Measurements from ENCODE around the gene LCAT. TPM values are rescaled to one million over a fixed set of nuclear protein-coding genes. Genes with fewer than 3 reads are reported as not detected.

Gene LCAT
- total RNA-seq, 4 donors from 2014 or later, result 10.8 to 25.8 (median 15.9) TPM

DNA sequence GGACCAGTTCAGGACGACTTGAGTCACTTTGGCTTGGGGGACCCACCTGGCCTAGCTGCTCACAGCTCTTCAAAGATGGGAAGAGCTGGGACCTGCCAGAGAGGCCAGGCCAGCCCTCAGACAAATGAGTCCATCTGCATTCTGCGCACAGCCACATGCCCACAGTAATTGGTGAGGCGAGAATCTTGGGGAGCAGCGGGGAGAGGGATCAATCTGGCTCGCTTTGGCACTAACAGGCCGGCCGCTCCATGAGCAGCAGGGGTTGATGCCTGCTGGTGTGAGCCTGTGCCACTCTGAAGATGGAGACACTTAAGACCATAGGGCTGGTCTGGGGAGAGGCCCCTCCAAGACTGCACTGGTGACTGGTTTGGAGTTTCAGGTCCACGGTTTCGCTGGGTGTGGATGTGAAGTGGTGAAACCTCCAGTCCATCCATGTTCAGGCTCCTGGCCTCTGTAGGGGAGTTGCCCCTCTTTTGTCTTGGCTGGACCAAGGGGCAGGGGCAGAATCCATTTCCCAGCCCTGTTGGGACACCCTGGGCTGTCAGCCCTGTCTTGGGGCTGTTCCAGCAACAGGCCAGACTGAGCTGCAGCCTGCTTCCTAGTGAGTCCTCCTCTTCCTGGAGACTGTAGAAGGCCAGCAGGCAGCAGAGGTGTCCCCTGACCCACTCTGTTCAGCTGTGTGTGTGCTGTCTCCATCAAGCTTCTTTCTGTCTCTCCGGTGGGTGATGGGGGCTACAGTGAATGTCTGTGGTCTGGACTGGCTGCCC is 19.6 kb downstream of the LCAT start:
- H3K4me3 ChIP-seq, result no peak overlapping the region
- no peaks in the 10 kb centered on the region for H3K9me3 ChIP-seq
- H3K27ac ChIP-seq, result peak overlapping the region in 3 of 4 donors; percentile 25 to 48 (median 46)
- no peaks in the 10 kb centered on the region for H3K27me3 ChIP-seq
- TF ChIP-seq POLR2AphosphoS5 (IDR thresholded peaks at IDR 0.05), result no peak
- TF ChIP-seq, protein P1, sequence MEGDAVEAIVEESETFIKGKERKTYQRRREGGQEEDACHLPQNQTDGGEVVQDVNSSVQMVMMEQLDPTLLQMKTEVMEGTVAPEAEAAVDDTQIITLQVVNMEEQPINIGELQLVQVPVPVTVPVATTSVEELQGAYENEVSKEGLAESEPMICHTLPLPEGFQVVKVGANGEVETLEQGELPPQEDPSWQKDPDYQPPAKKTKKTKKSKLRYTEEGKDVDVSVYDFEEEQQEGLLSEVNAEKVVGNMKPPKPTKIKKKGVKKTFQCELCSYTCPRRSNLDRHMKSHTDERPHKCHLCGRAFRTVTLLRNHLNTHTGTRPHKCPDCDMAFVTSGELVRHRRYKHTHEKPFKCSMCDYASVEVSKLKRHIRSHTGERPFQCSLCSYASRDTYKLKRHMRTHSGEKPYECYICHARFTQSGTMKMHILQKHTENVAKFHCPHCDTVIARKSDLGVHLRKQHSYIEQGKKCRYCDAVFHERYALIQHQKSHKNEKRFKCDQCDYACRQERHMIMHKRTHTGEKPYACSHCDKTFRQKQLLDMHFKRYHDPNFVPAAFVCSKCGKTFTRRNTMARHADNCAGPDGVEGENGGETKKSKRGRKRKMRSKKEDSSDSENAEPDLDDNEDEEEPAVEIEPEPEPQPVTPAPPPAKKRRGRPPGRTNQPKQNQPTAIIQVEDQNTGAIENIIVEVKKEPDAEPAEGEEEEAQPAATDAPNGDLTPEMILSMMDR (IDR thresholded peaks at IDR 0.05), result no peak
- no peak for TF ChIP-seq POLR2A (IDR thresholded peaks at IDR 0.05)
- no peak for TF ChIP-seq EP300 (IDR thresholded peaks at IDR 0.05)
- ATAC-seq, result no peak
- H3K36me3 ChIP-seq, result peaks cover 0 to 48% of the 10 kb centered on the region in 2 donors
- peaks cover 0 to 78% (median 21%) of the 10 kb centered on the region in 3 donors for H3K4me1 ChIP-seq
- WGBS, 2 donors (ENCODE audit: low coverage in 1 of 2), result no CpG with 5 or more reads among the region's 10 CpGs

DNA sequence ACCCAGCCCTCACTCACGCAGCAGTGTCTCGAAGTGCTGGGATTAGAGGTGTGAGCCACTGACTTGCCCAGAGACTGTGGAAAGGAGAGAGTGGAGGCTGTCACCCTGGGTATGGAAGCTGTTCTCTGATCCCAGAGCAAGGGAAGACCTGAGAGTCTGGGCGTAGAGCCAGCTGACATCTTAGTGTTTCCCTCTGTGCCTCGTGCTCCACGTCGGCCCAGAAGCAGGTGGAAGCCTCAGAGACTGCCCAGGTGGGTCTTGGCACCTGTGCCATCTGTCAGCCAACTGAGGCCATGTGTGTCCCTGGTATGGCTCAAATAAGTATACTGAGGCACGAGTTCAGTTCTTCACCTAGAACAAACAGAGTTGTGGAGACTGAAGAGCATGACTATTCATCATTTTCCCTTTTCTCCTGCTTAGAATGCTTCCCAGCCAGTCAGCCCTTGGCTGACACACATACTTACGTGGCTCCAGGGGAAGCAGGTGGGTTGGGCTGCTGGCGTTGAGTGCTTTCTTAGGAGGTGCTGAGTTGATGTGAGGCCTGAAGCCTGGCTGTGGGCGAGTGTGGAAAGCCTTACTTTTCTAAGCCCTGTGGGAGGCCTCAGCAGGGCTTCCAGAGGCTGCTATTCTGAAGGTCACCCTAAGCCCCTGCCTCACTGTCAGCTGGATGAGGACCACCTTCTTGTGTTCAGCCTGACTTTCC is 20.4 kb downstream of the LCAT start:
- WGBS, 2 donors (ENCODE audit: low coverage in 1 of 2), result 60 to 66% methylated on average over 2 to 3 of the region's 10 CpGs
- no peak for ATAC-seq
- H3K36me3 ChIP-seq, result peaks cover 0 to 45% of the 10 kb centered on the region in 2 donors
- no peak for TF ChIP-seq POLR2AphosphoS5 (IDR thresholded peaks at IDR 0.05)
- no peak for TF ChIP-seq POLR2A (IDR thresholded peaks at IDR 0.05)
- TF ChIP-seq, protein P1 (IDR thresholded peaks at IDR 0.05), result no peak
- TF ChIP-seq EP300 (IDR thresholded peaks at IDR 0.05), result no peak
- H3K9me3 ChIP-seq, result no peaks in the 10 kb centered on the region
- H3K4me1 ChIP-seq, result peaks cover 0 to 85% (median 21%) of the 10 kb centered on the region in 3 donors
- peak overlapping the region in 3 of 4 donors; percentile 25 to 48 (median 46) for H3K27ac ChIP-seq
- H3K27me3 ChIP-seq, result no peaks in the 10 kb centered on the region
- H3K4me3 ChIP-seq, result no peak overlapping the region

DNA sequence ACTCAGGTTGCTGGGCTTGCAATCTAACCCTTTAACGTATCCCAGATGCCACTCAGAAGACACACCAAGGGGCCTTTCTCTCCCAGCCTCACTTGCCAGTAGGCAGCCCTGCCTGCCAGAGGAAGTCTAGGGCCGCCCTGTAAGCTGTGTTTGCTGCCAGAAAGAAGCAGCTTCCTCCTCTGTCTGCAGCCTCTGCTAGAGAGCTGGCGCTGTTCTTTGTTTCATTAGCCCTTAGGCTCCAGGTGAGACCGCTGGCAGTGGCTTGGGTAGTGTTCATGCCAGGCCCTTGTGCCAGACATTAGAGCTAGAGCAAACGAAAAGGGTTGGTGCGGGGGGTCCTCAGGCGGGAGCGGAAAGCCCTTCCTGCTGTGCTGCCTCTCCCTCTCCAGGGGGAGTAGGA is 21.2 kb downstream of the LCAT start:
- 63 to 76% methylated on average over 1 to 5 of the region's 8 CpGs for WGBS, 2 donors (ENCODE audit: low coverage in 1 of 2)
- no peak for ATAC-seq
- H3K4me3 ChIP-seq, result no peak overlapping the region
- H3K27me3 ChIP-seq, result no peaks in the 10 kb centered on the region
- TF ChIP-seq POLR2AphosphoS5 (IDR thresholded peaks at IDR 0.05) (no peak), EP300 (IDR thresholded peaks at IDR 0.05) (no peak)
- peaks cover 0 to 36% of the 10 kb centered on the region in 2 donors for H3K36me3 ChIP-seq
- peaks cover 0 to 86% (median 21%) of the 10 kb centered on the region in 3 donors for H3K4me1 ChIP-seq
- peak overlapping the region in 1 of 4 donors; percentile 46 for H3K27ac ChIP-seq
- H3K9me3 ChIP-seq, result no peaks in the 10 kb centered on the region

GRCh38 chr16:67922221-67922620 is 21.7 kb downstream of the LCAT start:
- H3K27ac ChIP-seq, result peak overlapping the region in 1 of 4 donors; percentile 46

More at GRCh38 chr16:67922221-67922620, 21.7 kb downstream of the LCAT start:
- no peak for TF ChIP-seq POLR2A (IDR thresholded peaks at IDR 0.05)
- TF ChIP-seq, protein P1 (IDR thresholded peaks at IDR 0.05), result no peak
- TF ChIP-seq POLR2AphosphoS5 (IDR thresholded peaks at IDR 0.05), result no peak
- no peak for TF ChIP-seq EP300 (IDR thresholded peaks at IDR 0.05)
- 53% methylated on average over 2 of the region's 5 CpGs; no CpG with 5 or more reads in 1 of the 2 donors for whole genome bisulfite sequencing, 2 donors (ENCODE audit: low coverage in 1 of 2)
- Histone ChIP-seq H3K9me3 (no peaks in the 10 kb centered on the region), H3K4me1 (peaks cover 0 to 86% (median 24%) of the 10 kb centered on the region in 3 donors), H3K4me3 (no peak overlapping the region), H3K36me3 (peaks cover 0 to 32% of the 10 kb centered on the region in 2 donors), H3K27me3 (no peaks in the 10 kb centered on the region)
- no peak for ATAC-seq

All from gastroesophageal sphincter (tissue), 4 donors.